H9 (cell line): ENCODE measurements around the gene GHRL. TPM values are rescaled to one million over a fixed set of nuclear protein-coding genes. Genes with fewer than 3 reads are reported as not detected.

ENCODE experiments used
- DNase-seq: peaks from one replicate; pipeline ENCODE4 v3.0.0-alpha.2; 2017
- H2AFZ ChIP-seq: one replicate; pipeline ENCODE4 v1.6.1; 2013; ENCODE audit warnings: mild to moderate bottlenecking, low read length, control low read depth, moderate library complexity
- H2AK5ac ChIP-seq: 2 replicates; pipeline ENCODE4 v1.6.1; 2013; ENCODE audit warnings: low read length, control low read depth, mixed read lengths; ENCODE audit not compliant: insufficient read length
- H2BK120ac ChIP-seq: one replicate; pipeline ENCODE4 v1.6.1; 2013; ENCODE audit warnings: low read depth, mild to moderate bottlenecking, low read length, control low read depth, inconsistent platforms; ENCODE audit not compliant: poor library complexity, severe bottlenecking
- H2BK12ac ChIP-seq: 2 replicates; pipeline ENCODE4 v1.6.1; 2013; ENCODE audit warnings: low read length, control low read depth, mixed read lengths, low read depth; ENCODE audit not compliant: insufficient read length
- H2BK15ac ChIP-seq: 2 replicates; pipeline ENCODE4 v1.6.1; 2013; ENCODE audit warnings: low read depth, low read length, control low read depth
- H2BK20ac ChIP-seq: one replicate; pipeline ENCODE4 v1.6.1; 2013; ENCODE audit warnings: low read depth, mild to moderate bottlenecking, low read length, control low read depth, inconsistent platforms; ENCODE audit not compliant: poor library complexity, severe bottlenecking
- H2BK5ac ChIP-seq: 2 replicates; pipeline ENCODE4 v1.6.1; 2013; ENCODE audit warnings: low read length, control low read depth, mixed read lengths; ENCODE audit not compliant: insufficient read length
- H3K14ac ChIP-seq: 2 replicates; pipeline ENCODE4 v1.6.1; 2013; ENCODE audit warnings: low read length, control low read depth; ENCODE audit not compliant: insufficient read depth
- H3K18ac ChIP-seq: 2 replicates; pipeline ENCODE4 v1.6.1; 2013; ENCODE audit warnings: low read depth, mild to moderate bottlenecking, mixed read lengths, low read length, control low read depth; ENCODE audit not compliant: insufficient read length
- H3K23ac ChIP-seq: 2 replicates; pipeline ENCODE4 v1.6.1; 2013; ENCODE audit warnings: low read length, control low read depth, mixed read lengths, low read depth; ENCODE audit not compliant: insufficient read length
- H3K23me2 ChIP-seq: 2 replicates; pipeline ENCODE4 v1.6.1; 2013; ENCODE audit warnings: low read depth, mild to moderate bottlenecking, mixed read lengths, low read length, control low read depth; ENCODE audit not compliant: insufficient read length, poor library complexity, severe bottlenecking
- H3K27ac ChIP-seq: 2 replicates; pipeline ENCODE4 v1.5.1; 2013; ENCODE audit warnings: low read length, control low read depth, mixed read lengths, low read depth; ENCODE audit not compliant: insufficient read length
- H3K27me3 ChIP-seq: 2 replicates; pipeline ENCODE4 v1.6.1; 2013; ENCODE audit warnings: low read length, control low read depth, inconsistent platforms; ENCODE audit not compliant: insufficient read depth
- H3K4ac ChIP-seq: 2 replicates; pipeline ENCODE4 v1.6.1; 2013; ENCODE audit warnings: low read depth, mild to moderate bottlenecking, control low read depth, inconsistent platforms, low read length, moderate library complexity
- H3K4me1 ChIP-seq: 2 replicates; pipeline ENCODE4 v1.6.1; 2013; ENCODE audit warnings: low read length, control low read depth, inconsistent platforms; ENCODE audit not compliant: insufficient read depth
- H3K4me2 ChIP-seq: 2 replicates; pipeline ENCODE4 v1.6.1; 2013; ENCODE audit warnings: low read length, control low read depth, mixed read lengths; ENCODE audit not compliant: insufficient read length, insufficient read depth
- H3K56ac ChIP-seq: 2 replicates; pipeline ENCODE4 v1.6.1; 2013; ENCODE audit warnings: low read depth, mild to moderate bottlenecking, mixed read lengths, low read length, control low read depth; ENCODE audit not compliant: insufficient read length
- H3K79me1 ChIP-seq: 2 replicates; pipeline ENCODE4 v1.6.1; 2013; ENCODE audit warnings: low read depth, mild to moderate bottlenecking, moderate library complexity, low read length, control low read depth, inconsistent platforms; ENCODE audit not compliant: insufficient read depth, poor library complexity, severe bottlenecking
- H3K79me2 ChIP-seq: 2 replicates; pipeline ENCODE4 v1.6.1; 2013; ENCODE audit warnings: low read length, control low read depth, inconsistent platforms; ENCODE audit not compliant: insufficient read depth
- H3K9ac ChIP-seq: 2 replicates; pipeline ENCODE4 v1.6.1; 2013; ENCODE audit warnings: low read length, control low read depth, mixed read lengths; ENCODE audit not compliant: insufficient read length; ENCODE audit errors: extremely low read depth
- H3K9me3 ChIP-seq: one replicate; pipeline ENCODE4 v1.6.1; 2013; ENCODE audit warnings: low read depth, low read length, inconsistent platforms; ENCODE audit not compliant: control insufficient read depth
- H3T11ph ChIP-seq: one replicate; pipeline ENCODE4 v1.6.1; 2013; ENCODE audit warnings: mild to moderate bottlenecking, low read length, control low read depth, inconsistent platforms
- H4K20me1 ChIP-seq: one replicate; pipeline ENCODE4 v1.6.1; 2013; ENCODE audit not compliant: control insufficient read depth, insufficient read length, insufficient read depth
- H4K5ac ChIP-seq: 2 replicates; pipeline ENCODE4 v1.6.1; 2013; ENCODE audit warnings: low read depth, mild to moderate bottlenecking, mixed read lengths, low read length, control low read depth; ENCODE audit not compliant: insufficient read length
- H4K8ac ChIP-seq: replicated peaks from 2 replicates; pipeline ENCODE4 v1.6.1; 2013; ENCODE audit warnings: low read length, control low read depth, mixed read lengths, low read depth; ENCODE audit not compliant: insufficient read length
- H4K91ac ChIP-seq: 2 replicates; pipeline ENCODE4 v1.6.1; 2013; ENCODE audit warnings: low read depth, mild to moderate bottlenecking, moderate library complexity, mixed read lengths, low read length, control low read depth; ENCODE audit not compliant: insufficient read length
- H3K27ac Mint-ChIP-seq, 3 experiments: 2 replicates in 2 of 3; 3 replicates in 1 of 3; pipeline ENCODE4 v1.8.0; 2020 to 2021; ENCODE audit warnings: mixed read lengths in 3 of 3, mild to moderate bottlenecking in 1 of 3, moderate library complexity in 1 of 3
- H3K27me3 Mint-ChIP-seq: 2 replicates; pipeline ENCODE4 v1.8.0; 2021; ENCODE audit warnings: low read depth, mild to moderate bottlenecking, moderate library complexity, mixed read lengths
- H3K36me3 Mint-ChIP-seq, 3 experiments: 2 replicates in 2 of 3; 3 replicates in 1 of 3; pipeline ENCODE4 v1.8.0; 2020 to 2021; ENCODE audit warnings: low read depth in 3 of 3, mixed read lengths in 3 of 3; ENCODE audit not compliant: insufficient read depth in 1 of 3
- H3K4me1 Mint-ChIP-seq, 2 experiments: 2 replicates each; pipeline ENCODE4 v1.8.0; 2020; ENCODE audit warnings: mixed read lengths in 2 of 2
- H3K4me3 Mint-ChIP-seq, 2 experiments: 2 replicates in 1 of 2; 3 replicates in 1 of 2; pipeline ENCODE4 v1.8.0; 2020 to 2021; ENCODE audit warnings: mild to moderate bottlenecking in 2 of 2, mixed read lengths in 2 of 2, moderate library complexity in 1 of 2
- H3K9me3 Mint-ChIP-seq, 2 experiments: 2 replicates in 1 of 2; 3 replicates in 1 of 2; pipeline ENCODE4 v1.8.0; 2020; ENCODE audit warnings: mild to moderate bottlenecking in 2 of 2, mixed read lengths in 2 of 2, moderate library complexity in 1 of 2
- CTCF ChIP-seq: fragments of 200-600 bp; sonication (generic); conservative IDR thresholded peaks from 3 replicates; pipeline ENCODE4 v1.8.0; 2021; ENCODE audit warnings: antibody characterized with exemption, mild to moderate bottlenecking
- WGBS: extraction: QIAGEN DNeasy Blood & Tissue Kit; methylation state at CpG from one replicate; pipeline ENCODE4 v1.1.7; 2013; ENCODE audit warnings: missing lambda C conversion rate, low lambda C conversion rate, mixed read lengths; ENCODE audit not compliant: insufficient read length; ENCODE audit errors: extremely low coverage; 5-methylcytosine and 5-hydroxymethylcytosine counted together
- total RNA-seq: library from RNA; stranded (reverse); gene quantifications from 2 replicates; pipeline ENCODE4 v1.2.1, GENCODE V29; 2021

The GHRL gene
- total RNA-seq, 1 experiment from 2014 or later = 1.3 TPM

GRCh38 chr3:10268930-10269329, 23.8 kb downstream of the GHRL start:
- Histone ChIP-seq H3K27ac (no peak overlapping the region), H3K4me2 (no peak overlapping the region), H2AK5ac (no peak overlapping the region), H3K27me3 (no peaks in the 10 kb centered on the region), H3K9me3 (no peaks in the 10 kb centered on the region), H2BK15ac (no peak overlapping the region), H2BK5ac (no peak overlapping the region), H3K79me1 (no peaks in the 10 kb centered on the region), H2BK20ac (no peak overlapping the region), H3K14ac (no peak overlapping the region), H2AFZ (no peak overlapping the region), H4K91ac (no peak overlapping the region), H3K23me2 (no peaks in the 10 kb centered on the region), H3K18ac (no peak overlapping the region), H4K8ac (no peak overlapping the region), H4K5ac (no peak overlapping the region), H3K79me2 (peaks cover 6% of the 10 kb centered on the region; the same call in 1 of the 2 replicates), H3K23ac (no peak overlapping the region), H4K20me1 (no peaks in the 10 kb centered on the region), H3T11ph (no peak overlapping the region), H2BK120ac (no peak overlapping the region), H3K9ac (no peak overlapping the region), H3K4ac (no peak overlapping the region), H3K4me1 (no peaks in the 10 kb centered on the region), H2BK12ac (no peak overlapping the region), H3K56ac (no peak overlapping the region)
- no peaks in the 10 kb centered on the region; the same call in 1 of the 2 replicates for H3K27me3 Mint-ChIP-seq
- DNase-seq = no peak
- H3K4me3 Mint-ChIP-seq = no peak overlapping the region
- no peak for TF ChIP-seq CTCF
- no peaks in the 10 kb centered on the region for H3K9me3 Mint-ChIP-seq
- H3K4me1 Mint-ChIP-seq = peaks cover 4% of the 10 kb centered on the region in 2 experiments
- no peak overlapping the region; a peak in 1 of 7 replicates for H3K27ac Mint-ChIP-seq
- peaks cover 19 to 68% (median 49%) of the 10 kb centered on the region in 3 experiments; a peak in 6 of 7 replicates for H3K36me3 Mint-ChIP-seq
- WGBS = no CpG with 5 or more reads among the region's 5 CpGs
